Measurements from ENCODE around the gene RBM20. TPM values are rescaled to one million over a fixed set of nuclear protein-coding genes. Genes with fewer than 3 reads are reported as not detected.

The RBM20 gene
- total RNA-seq, 1 experiment from 2014 or later, result 0.17 TPM

- Histone ChIP-seq H3K9ac (ENCODE audit: extremely low read depth, insufficient read length, low read length) (no peak overlapping the region), H3K23ac (ENCODE audit: insufficient read length, low read depth, low read length) (no peak overlapping the region), H3K4me1 (ENCODE audit: insufficient read depth, low read length) (no peaks in the 10 kb centered on the region), H4K8ac (replicated peaks; ENCODE audit: insufficient read length, low read depth, low read length) (no peak overlapping the region), H3K79me1 (ENCODE audit: insufficient read depth, low read depth, low read length, poor library complexity, severe bottlenecking) (no peaks in the 10 kb centered on the region), H3K23me2 (ENCODE audit: insufficient read length, low read depth, low read length, poor library complexity, severe bottlenecking) (no peaks in the 10 kb centered on the region), H2BK120ac (ENCODE audit: low read depth, low read length, poor library complexity, severe bottlenecking) (no peak overlapping the region), H4K91ac (ENCODE audit: insufficient read length, low read depth, low read length) (no peak overlapping the region), H3T11ph (ENCODE audit: low read length) (no peak overlapping the region), H3K56ac (ENCODE audit: insufficient read length, low read depth, low read length) (no peak overlapping the region), H2AK5ac (ENCODE audit: insufficient read length, low read length) (no peak overlapping the region), H3K14ac (ENCODE audit: insufficient read depth, low read length) (no peak overlapping the region), H2BK15ac (ENCODE audit: low read depth, low read length) (no peak overlapping the region), H3K27ac (ENCODE audit: insufficient read length, low read depth, low read length) (no peak overlapping the region), H2BK5ac (ENCODE audit: insufficient read length, low read length) (no peak overlapping the region), H3K79me2 (ENCODE audit: insufficient read depth, low read length) (no peaks in the 10 kb centered on the region), H3K18ac (ENCODE audit: insufficient read length, low read depth, low read length) (no peak overlapping the region), H2BK20ac (ENCODE audit: low read depth, low read length, poor library complexity, severe bottlenecking) (no peak overlapping the region), H4K5ac (ENCODE audit: insufficient read length, low read depth, low read length) (no peak overlapping the region), H2BK12ac (ENCODE audit: insufficient read length, low read depth, low read length) (no peak overlapping the region), H3K4ac (ENCODE audit: low read depth, low read length) (no peak overlapping the region), H3K27me3 (ENCODE audit: insufficient read depth, low read length) (no peaks in the 10 kb centered on the region), H3K9me3 (ENCODE audit: control insufficient read depth, low read depth, low read length) (no peaks in the 10 kb centered on the region), H3K4me2 (ENCODE audit: insufficient read depth, insufficient read length, low read length) (no peak overlapping the region), H2AFZ (ENCODE audit: low read length) (no peak overlapping the region), H4K20me1 (ENCODE audit: control insufficient read depth, insufficient read depth, insufficient read length) (no peaks in the 10 kb centered on the region)
- no CpG with 5 or more reads among the region's 6 CpGs for WGBS (ENCODE audit: extremely low coverage, insufficient read length, low lambda C conversion rate)
- TF ChIP-seq CTCF (conservative IDR thresholded peaks at IDR 0.05), result no peak
- no peaks in the 10 kb centered on the region for H3K27me3 Mint-ChIP-seq (ENCODE audit: low read depth)
- no peaks in the 10 kb centered on the region for H3K36me3 Mint-ChIP-seq (ENCODE audit: insufficient read depth in 1 of 3, low read depth in 3 of 3)
- no peak overlapping the region for H3K27ac Mint-ChIP-seq
- H3K4me3 Mint-ChIP-seq, result no peak overlapping the region
- no peak for DNase-seq
- no peaks in the 10 kb centered on the region; a peak in 1 of 5 replicates for H3K9me3 Mint-ChIP-seq
- H3K4me1 Mint-ChIP-seq, result peaks cover 6 to 21% of the 10 kb centered on the region in 2 experiments
These were observed 220.6 kb downstream of the RBM20 start for GRCh38 chr10:110864662-110865140.
